Measurements from ENCODE around the gene PLIN5. TPM values are rescaled to one million over a fixed set of nuclear protein-coding genes. Genes with fewer than 3 reads are reported as not detected.
"Not testable (repeated sequence)": the region's sequence is repeated elsewhere in the genome, so short reads cannot be mapped to it uniquely, and the experiment has no call there.

Gene PLIN5
- polyA plus RNA-seq, 4 donors = 2.7 to 4.8 (median 3.5) TPM

GRCh38 chr19:4568886-4569285 lies 33.9 kb upstream of the PLIN5 start:
- DNase-seq (ENCODE audit: low read depth in 4 of 4, low spot score in 3 of 4) = no peak

- no peak for DNase-seq (ENCODE audit: low read depth in 4 of 4, low spot score in 3 of 4)
Observed at GRCh38 chr19:4567584-4568071, 32.6 kb upstream of the PLIN5 start.

GRCh38 chr19:4566402-4567051 lies 31.5 kb upstream of the PLIN5 start:
- no peak for DNase-seq (ENCODE audit: low read depth in 4 of 4, low spot score in 3 of 4)

GRCh38 chr19:4563562-4563961 lies 28.5 kb upstream of the PLIN5 start:
- DNase-seq (ENCODE audit: low read depth in 4 of 4, low spot score in 3 of 4) = not testable (repeated sequence)

GRCh38 chr19:4562085-4562484 lies 27.1 kb upstream of the PLIN5 start:
- DNase-seq (ENCODE audit: low read depth in 4 of 4, low spot score in 3 of 4) = not testable (repeated sequence)

- no peak for DNase-seq (ENCODE audit: low read depth in 4 of 4, low spot score in 3 of 4)
Observed at GRCh38 chr19:4559569-4559968, 24.5 kb upstream of the PLIN5 start, which contains the start of gene SEMA6B. Gene SEMA6B, minus strand, starts transcription at chr19:4559684. Its CDS starts 1,227 bp downstream, at chr19:4558457.

- no peak for DNase-seq (ENCODE audit: low read depth in 4 of 4, low spot score in 3 of 4)
Observed at GRCh38 chr19:4557971-4558941, 23.2 kb upstream of the PLIN5 start.

- no peak for DNase-seq (ENCODE audit: low read depth in 4 of 4, low spot score in 3 of 4)
Observed at GRCh38 chr19:4557144-4557970, 22.3 kb upstream of the PLIN5 start.

GRCh38 chr19:4556597-4557127 lies 21.6 kb upstream of the PLIN5 start:
- no peak for DNase-seq (ENCODE audit: low read depth in 4 of 4, low spot score in 3 of 4)

GRCh38 chr19:4555657-4556561 lies 20.9 kb upstream of the PLIN5 start:
- DNase-seq (ENCODE audit: low read depth in 4 of 4, low spot score in 3 of 4) = no peak

GRCh38 chr19:4554717-4555116 lies 19.7 kb upstream of the PLIN5 start:
- no peak for DNase-seq (ENCODE audit: low read depth in 4 of 4, low spot score in 3 of 4)

GRCh38 chr19:4553775-4554174 lies 18.8 kb upstream of the PLIN5 start:
- no peak for DNase-seq (ENCODE audit: low read depth in 4 of 4, low spot score in 3 of 4)

- no peak for DNase-seq (ENCODE audit: low read depth in 4 of 4, low spot score in 3 of 4)
Observed at GRCh38 chr19:4553092-4553695, 18.2 kb upstream of the PLIN5 start.

- DNase-seq (ENCODE audit: low read depth in 4 of 4, low spot score in 3 of 4) = no peak
Observed at GRCh38 chr19:4552525-4552819, 17.4 kb upstream of the PLIN5 start.

- no peak for DNase-seq (ENCODE audit: low read depth in 4 of 4, low spot score in 3 of 4)
Observed at GRCh38 chr19:4550479-4551050, 15.5 kb upstream of the PLIN5 start.

GRCh38 chr19:4550018-4550417 lies 15.0 kb upstream of the PLIN5 start:
- no peak for DNase-seq (ENCODE audit: low read depth in 4 of 4, low spot score in 3 of 4)

- DNase-seq (ENCODE audit: low read depth in 4 of 4, low spot score in 3 of 4) = no peak
Observed at GRCh38 chr19:4548238-4548584, 13.2 kb upstream of the PLIN5 start.

GRCh38 chr19:4547303-4548237 lies 12.5 kb upstream of the PLIN5 start:
- DNase-seq (ENCODE audit: low read depth in 4 of 4, low spot score in 3 of 4) = no peak

All from right renal pelvis (tissue), 4 donors.